HAP-1 (cell line): ENCODE results near the gene TBC1D10A.

ENCODE experiments used
- DNase-seq, 2 experiments: peaks; one replicate each; pipeline ENCODE4 v3.0.0-alpha.2; 2016 to 2020; ENCODE audit warnings: low spot score in 2 of 2
- H3K27me3 ChIP-seq: fragments of 250-450 bp; sonication (Bioruptor Pico); 2 replicates; pipeline ENCODE4 v1.5.1; 2020; ENCODE audit warnings: low read depth, mild to moderate bottlenecking, moderate library complexity
- H3K36me3 ChIP-seq: fragments of 250-450 bp; sonication (Bioruptor Pico); replicated peaks from 2 replicates; pipeline ENCODE4 v1.5.1; 2020; ENCODE audit warnings: mild to moderate bottlenecking
- H3K4me1 ChIP-seq: fragments of 250-450 bp; sonication (Bioruptor Pico); 2 replicates; pipeline ENCODE4 v1.5.1; 2020; ENCODE audit warnings: mild to moderate bottlenecking
- H3K4me3 ChIP-seq: fragments of 250-450 bp; sonication (Bioruptor Pico); 2 replicates; pipeline ENCODE4 v1.5.1; 2020; ENCODE audit warnings: mild to moderate bottlenecking, moderate library complexity
- H3K9me3 ChIP-seq: fragments of 250-450 bp; sonication (Bioruptor Pico); 2 replicates; pipeline ENCODE4 v1.5.1; 2020; ENCODE audit warnings: mild to moderate bottlenecking, moderate library complexity
- in situ Hi-C: fragments of 300-500 bp; cut with MboI; formaldehyde crosslinking; loops from 3 replicates; pipeline ENCODE4 v1.14.3; 2020; ENCODE audit warnings: low sequenced_read_pairs, inconsistent platforms, mixed read lengths

The TBC1D10A gene

GRCh38 chr22:30326706-30327362, at the start of gene TBC1D10A:
Gene TBC1D10A, minus strand, starts transcription at chr22:30326941. Its CDS starts 60 bp downstream, at chr22:30326881.
- H3K36me3 ChIP-seq = peaks cover 5% of the 10 kb centered on the region; the same call in 1 of the 2 replicates
- H3K4me1 ChIP-seq = peaks cover 10% of the 10 kb centered on the region
- no peaks in the 10 kb centered on the region for H3K9me3 ChIP-seq
- DNase-seq = peak; percentile 92 to 94
- no peaks in the 10 kb centered on the region for H3K27me3 ChIP-seq
- in situ Hi-C loops = no loop called here
- peak within 1 kb of the TSS; percentile 89 for H3K4me3 ChIP-seq

- no peak overlapping the region for H3K4me3 ChIP-seq
- no peaks in the 10 kb centered on the region for H3K4me1 ChIP-seq
- H3K36me3 ChIP-seq = peaks cover 10% of the 10 kb centered on the region
- in situ Hi-C loops = loop anchor here (25.0 kb wide), 1 partner anchor 263 kb away; no protein-coding TSS in a partner anchor
- no peak for DNase-seq
- H3K27me3 ChIP-seq = no peaks in the 10 kb centered on the region
- H3K9me3 ChIP-seq = no peaks in the 10 kb centered on the region
Measured at GRCh38 chr22:30375312-30375849, 48.6 kb upstream of the TBC1D10A start.

GRCh38 chr22:30373331-30374325, 46.9 kb upstream of the TBC1D10A start:
- peaks cover 10% of the 10 kb centered on the region for H3K36me3 ChIP-seq
- no peaks in the 10 kb centered on the region for H3K27me3 ChIP-seq
- in situ Hi-C loops = no loop called here
- H3K4me3 ChIP-seq = no peak overlapping the region
- no peaks in the 10 kb centered on the region for H3K4me1 ChIP-seq
- H3K9me3 ChIP-seq = no peaks in the 10 kb centered on the region
- no peak for DNase-seq

GRCh38 chr22:30372915-30373314, 46.2 kb upstream of the TBC1D10A start:
- DNase-seq = no peak
- Histone ChIP-seq H3K36me3 (peaks cover 10% of the 10 kb centered on the region), H3K4me1 (no peaks in the 10 kb centered on the region), H3K27me3 (no peaks in the 10 kb centered on the region), H3K4me3 (no peak overlapping the region), H3K9me3 (no peaks in the 10 kb centered on the region)
- in situ Hi-C loops = no loop called here

- Histone ChIP-seq H3K4me3 (no peak overlapping the region), H3K36me3 (peaks cover under 1% of the 10 kb centered on the region; the same call in 1 of the 2 replicates), H3K9me3 (no peaks in the 10 kb centered on the region), H3K4me1 (no peaks in the 10 kb centered on the region), H3K27me3 (no peaks in the 10 kb centered on the region)
- in situ Hi-C loops = no loop called here
- no peak for DNase-seq
Measured at GRCh38 chr22:30371981-30372380, 45.2 kb upstream of the TBC1D10A start.

- H3K36me3 ChIP-seq = no peaks in the 10 kb centered on the region
- DNase-seq = no peak
- in situ Hi-C loops = no loop called here
Measured at GRCh38 chr22:30371321-30371720, 44.6 kb upstream of the TBC1D10A start.

GRCh38 chr22:30370641-30371230, 44.0 kb upstream of the TBC1D10A start:
- no peaks in the 10 kb centered on the region for H3K9me3 ChIP-seq
- no peaks in the 10 kb centered on the region for H3K4me1 ChIP-seq
- H3K27me3 ChIP-seq = no peaks in the 10 kb centered on the region
- no peak for DNase-seq
- H3K4me3 ChIP-seq = no peak overlapping the region
- in situ Hi-C loops = no loop called here
- H3K36me3 ChIP-seq = no peaks in the 10 kb centered on the region

More at GRCh38 chr22:30371321-30371720, 44.6 kb upstream of the TBC1D10A start:
- no peaks in the 10 kb centered on the region for H3K9me3 ChIP-seq
- H3K27me3 ChIP-seq = no peaks in the 10 kb centered on the region
- no peaks in the 10 kb centered on the region for H3K4me1 ChIP-seq
- no peak overlapping the region for H3K4me3 ChIP-seq

GRCh38 chr22:30368420-30368819, 41.7 kb upstream of the TBC1D10A start:
- DNase-seq = no peak
- Histone ChIP-seq H3K4me1 (no peaks in the 10 kb centered on the region), H3K36me3 (no peaks in the 10 kb centered on the region), H3K4me3 (no peak overlapping the region), H3K9me3 (no peaks in the 10 kb centered on the region), H3K27me3 (no peaks in the 10 kb centered on the region)
- in situ Hi-C loops = no loop called here

GRCh38 chr22:30365891-30366290, 39.1 kb upstream of the TBC1D10A start:
- DNase-seq = no peak
- no peaks in the 10 kb centered on the region for H3K36me3 ChIP-seq
- in situ Hi-C loops = no loop called here
- no peak overlapping the region for H3K4me3 ChIP-seq
- no peaks in the 10 kb centered on the region for H3K27me3 ChIP-seq
- no peaks in the 10 kb centered on the region for H3K4me1 ChIP-seq
- no peaks in the 10 kb centered on the region for H3K9me3 ChIP-seq

- in situ Hi-C loops = no loop called here
- no peaks in the 10 kb centered on the region for H3K27me3 ChIP-seq
- H3K4me3 ChIP-seq = no peak overlapping the region
- DNase-seq = no peak
- H3K4me1 ChIP-seq = no peaks in the 10 kb centered on the region
- no peaks in the 10 kb centered on the region for H3K9me3 ChIP-seq
- no peaks in the 10 kb centered on the region for H3K36me3 ChIP-seq
Measured at GRCh38 chr22:30362651-30363281, 36.0 kb upstream of the TBC1D10A start.

- DNase-seq = no peak
- Histone ChIP-seq H3K4me3 (no peak overlapping the region), H3K9me3 (no peaks in the 10 kb centered on the region), H3K27me3 (no peaks in the 10 kb centered on the region), H3K36me3 (no peaks in the 10 kb centered on the region), H3K4me1 (no peaks in the 10 kb centered on the region; the same call in 1 of the 2 replicates)
- in situ Hi-C loops = no loop called here
Measured at GRCh38 chr22:30361916-30362650, 35.3 kb upstream of the TBC1D10A start.

GRCh38 chr22:30358541-30358940, 31.8 kb upstream of the TBC1D10A start:
- Histone ChIP-seq H3K9me3 (no peaks in the 10 kb centered on the region), H3K4me1 (peaks cover 6% of the 10 kb centered on the region), H3K27me3 (no peaks in the 10 kb centered on the region), H3K36me3 (peaks cover 12% of the 10 kb centered on the region), H3K4me3 (no peak overlapping the region)
- DNase-seq = no peak
- in situ Hi-C loops = no loop called here
